ENCODE data around the gene EGFL7.
A peak's percentile ranks its signal among the peaks of the same experiment; 100 is the strongest.

Gene EGFL7

DNA sequence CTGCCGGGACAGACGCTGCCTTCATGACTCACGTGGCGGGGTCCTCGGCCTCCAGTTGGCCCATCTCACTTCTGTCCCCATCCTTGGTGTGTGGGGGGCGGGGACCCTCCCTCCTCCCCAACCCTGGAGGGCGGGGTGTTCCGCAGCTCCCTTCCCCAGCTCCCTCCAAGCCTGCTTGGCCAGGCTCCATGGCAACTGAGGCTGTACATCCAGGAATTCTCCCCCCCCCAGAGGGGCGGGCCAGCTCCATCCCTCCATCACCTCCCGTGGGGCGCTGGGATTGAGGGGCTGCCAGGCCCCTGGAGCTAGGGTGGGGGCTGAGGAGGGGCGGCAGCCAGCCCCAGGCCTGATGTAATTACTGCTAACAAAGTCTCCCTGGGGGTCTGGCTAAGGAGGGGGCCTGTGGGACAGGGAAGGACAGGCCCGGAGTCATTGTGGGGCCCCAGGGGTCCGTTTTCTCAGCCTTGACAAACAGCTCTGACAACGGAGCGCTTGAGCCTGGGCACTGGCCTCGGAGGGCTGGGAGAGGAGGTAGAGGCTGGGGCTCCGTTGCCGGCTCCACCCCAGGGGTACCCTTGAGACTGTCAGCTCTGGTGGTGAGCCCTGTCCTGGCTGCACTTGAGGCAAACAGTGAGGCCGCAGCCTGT is 57.7 kb downstream of the EGFL7 start:
- Histone ChIP-seq H3K9ac (ENCODE audit: low read depth, low read length) (no peak overlapping the region; the same call in 1 of the 2 replicates), H3K36me3 (ENCODE audit: control insufficient read depth, insufficient read depth, low read length) (peaks cover 35% of the 10 kb centered on the region), H3K4me1 (ENCODE audit: control insufficient read depth, insufficient read depth, low read length) (peaks cover 5% of the 10 kb centered on the region; the same call in 1 of the 2 replicates), H3K27ac (ENCODE audit: low read depth, low read length) (peak overlapping the region; percentile 56), H3K9me3 (ENCODE audit: control insufficient read depth, insufficient read depth, low read length) (no peaks in the 10 kb centered on the region), H3K4me3 (ENCODE audit: low read depth, low read length) (no peak overlapping the region), H3K27me3 (ENCODE audit: control insufficient read depth, insufficient read depth, low read length) (no peaks in the 10 kb centered on the region)

DNA sequence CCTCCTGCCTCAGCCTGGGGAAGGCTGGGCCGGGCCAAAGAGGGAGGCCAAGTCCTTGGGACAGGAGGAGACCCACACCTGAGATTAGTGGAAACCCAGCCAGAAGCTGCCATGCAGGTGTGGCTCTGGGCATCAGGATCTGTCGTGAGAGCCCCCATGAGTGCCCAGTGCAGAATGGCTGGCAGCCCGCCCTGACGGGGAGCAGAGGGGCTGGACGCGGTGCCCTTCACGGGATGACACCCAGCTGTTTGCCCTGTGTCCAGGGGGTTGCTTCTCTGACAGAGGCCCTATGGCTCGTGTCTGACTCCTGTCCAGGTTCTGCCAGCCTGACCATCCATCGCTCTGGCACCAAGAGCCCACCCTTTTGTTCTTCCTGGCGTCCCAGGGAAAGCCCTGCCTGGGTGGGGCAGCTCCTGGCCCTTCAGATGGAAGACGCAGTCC is 58.2 kb downstream of the EGFL7 start:
- peaks cover 40% of the 10 kb centered on the region for H3K36me3 ChIP-seq (ENCODE audit: control insufficient read depth, insufficient read depth, low read length)
- H3K4me1 ChIP-seq (ENCODE audit: control insufficient read depth, insufficient read depth, low read length): peaks cover 7% of the 10 kb centered on the region
- no peak overlapping the region for H3K4me3 ChIP-seq (ENCODE audit: low read depth, low read length)
- no peak overlapping the region; the same call in 1 of the 2 replicates for H3K9ac ChIP-seq (ENCODE audit: low read depth, low read length)
- no peaks in the 10 kb centered on the region for H3K27me3 ChIP-seq (ENCODE audit: control insufficient read depth, insufficient read depth, low read length)
- peak overlapping the region; percentile 56 for H3K27ac ChIP-seq (ENCODE audit: low read depth, low read length)
- H3K9me3 ChIP-seq (ENCODE audit: control insufficient read depth, insufficient read depth, low read length): no peaks in the 10 kb centered on the region

- H3K4me1 ChIP-seq (ENCODE audit: control insufficient read depth, insufficient read depth, low read length): peaks cover 13% of the 10 kb centered on the region
- H3K9me3 ChIP-seq (ENCODE audit: control insufficient read depth, insufficient read depth, low read length): no peaks in the 10 kb centered on the region
- H3K36me3 ChIP-seq (ENCODE audit: control insufficient read depth, insufficient read depth, low read length): peaks cover 46% of the 10 kb centered on the region
- H3K27me3 ChIP-seq (ENCODE audit: control insufficient read depth, insufficient read depth, low read length): no peaks in the 10 kb centered on the region
- H3K27ac ChIP-seq (ENCODE audit: low read depth, low read length): no peak overlapping the region
- no peak overlapping the region for H3K4me3 ChIP-seq (ENCODE audit: low read depth, low read length)
- H3K9ac ChIP-seq (ENCODE audit: low read depth, low read length): no peak overlapping the region
Observed at GRCh38 chr9:136721339-136722092, 58.8 kb downstream of the EGFL7 start.

Data from HUES48 (cell line).